HG02852 (cell line): ENCODE measurements around the gene CCDC47.

Experiments used
- ATAC-seq: cut with Tn5 transposase; IDR thresholded peaks from one replicate; pipeline ENCODE4 v1.9.1; 2021; ENCODE audit warnings: mild to moderate bottlenecking, moderate library complexity; ENCODE audit not compliant: unreplicated experiment

The CCDC47 gene

DNA sequence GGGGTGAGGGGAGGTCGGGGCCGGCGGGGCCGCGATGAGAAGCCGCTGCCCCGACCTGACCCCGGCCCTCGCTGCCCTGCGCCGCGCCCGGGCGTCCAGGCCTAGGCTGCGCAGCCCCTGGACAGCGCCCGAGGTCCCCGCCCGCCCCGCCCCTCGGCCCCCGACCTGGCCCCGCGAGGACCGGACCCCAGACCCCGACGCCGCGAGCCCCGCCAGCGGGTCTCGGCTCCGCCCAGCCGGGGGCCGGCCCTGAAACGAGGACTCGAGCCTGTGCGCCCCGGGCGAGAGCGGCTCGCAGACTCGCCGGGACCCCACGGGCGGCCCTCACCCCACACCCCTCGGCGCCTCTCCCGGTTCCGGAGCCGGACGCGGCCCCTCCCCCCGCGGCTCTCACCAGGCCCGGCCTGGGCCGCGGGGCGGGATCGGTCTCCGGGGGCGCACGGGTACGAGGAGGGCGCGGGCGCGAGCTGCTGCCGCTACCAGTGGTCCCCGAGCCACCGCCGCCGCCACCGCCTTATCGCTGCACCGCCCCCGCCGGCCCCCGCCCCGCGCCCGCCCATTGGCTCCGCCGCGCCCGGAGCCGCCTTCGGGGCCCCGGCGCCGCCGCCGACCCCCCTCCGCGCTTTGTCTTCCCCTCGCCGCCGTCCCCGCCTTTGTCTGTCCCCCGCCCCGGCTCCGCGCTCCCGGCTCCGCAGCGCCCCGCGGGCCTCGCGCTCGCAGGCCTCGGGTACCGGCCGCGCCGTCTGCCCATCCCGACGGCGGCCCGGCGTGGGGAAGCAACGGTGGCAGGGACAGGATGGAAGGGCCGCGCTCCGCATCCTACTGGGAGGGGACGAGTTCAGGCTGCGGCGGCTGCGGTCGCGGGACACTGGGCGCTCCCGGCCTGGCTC is 73.5 kb downstream of the CCDC47 start, which contains the start of gene LIMD2:
Gene LIMD2 (minus strand): TSS at position 488 of the 890 bp plus-strand sequence. CDS start 827 bp downstream, outside the sequence.
- peak; percentile 25 for ATAC-seq

DNA sequence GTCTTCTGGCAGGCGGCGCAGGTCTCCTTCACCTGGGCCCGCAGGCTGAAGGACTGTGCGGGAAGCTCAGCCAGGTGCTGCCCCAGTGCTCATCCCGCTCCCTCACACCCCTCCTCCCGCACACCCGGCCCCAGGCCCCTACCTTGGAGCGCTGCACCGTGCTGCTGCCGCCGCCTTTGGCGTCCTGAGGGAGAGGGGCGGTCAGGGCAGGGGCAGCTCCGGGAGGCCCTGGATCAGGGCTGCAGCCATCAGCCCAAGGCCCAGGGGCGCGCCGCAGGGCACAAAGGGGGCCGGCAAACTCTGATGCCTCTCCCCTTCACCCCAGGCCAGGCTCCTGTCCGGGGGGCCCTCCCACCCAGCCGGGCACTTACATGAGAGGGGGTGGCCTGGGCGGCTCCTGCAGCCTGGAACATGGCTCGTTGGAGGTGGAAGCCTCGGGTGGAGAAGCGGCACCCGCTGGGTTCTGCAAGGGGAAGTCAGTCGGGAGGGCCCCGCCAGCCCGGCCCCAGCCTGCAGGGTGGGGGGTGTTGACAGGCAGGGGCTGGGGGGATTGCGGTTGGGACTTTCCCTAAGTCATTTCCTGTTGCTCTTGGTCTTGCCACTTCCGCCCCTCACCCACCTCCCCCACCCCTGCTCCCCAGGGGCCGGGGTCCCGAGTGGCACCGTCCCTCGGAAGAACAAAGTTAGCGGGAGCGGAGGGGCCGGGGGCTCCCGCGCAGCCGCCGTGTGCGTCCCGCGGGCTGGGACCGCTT is 74.3 kb downstream of the CCDC47 start:
- peak; percentile 29 for ATAC-seq

DNA sequence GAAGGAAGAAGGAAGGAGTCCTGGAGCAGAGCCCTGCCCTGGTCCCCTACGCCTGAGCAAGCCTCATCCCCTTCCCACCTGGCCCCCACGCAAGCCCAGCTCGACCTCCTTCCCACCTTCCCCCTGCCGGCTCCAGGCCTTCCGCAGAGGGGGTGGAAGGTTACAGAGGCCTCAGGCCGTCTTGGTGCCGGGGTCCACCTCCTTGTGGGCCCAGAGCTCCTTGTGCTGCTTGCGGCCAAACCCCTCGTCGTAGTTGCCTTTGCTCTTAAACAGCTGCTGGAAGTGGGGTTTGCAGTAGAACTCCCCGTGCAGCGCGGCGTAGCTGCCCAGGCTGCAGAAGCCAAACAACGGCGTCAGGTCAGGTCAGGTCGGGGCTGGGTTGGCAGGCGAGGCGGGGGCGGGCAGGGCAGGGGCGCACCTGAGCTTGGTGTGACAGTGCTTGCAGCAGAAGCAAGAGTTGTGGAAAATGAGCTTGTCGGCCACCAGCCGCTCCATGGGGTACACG is 75.0 kb downstream of the CCDC47 start:
- ATAC-seq = no peak

DNA sequence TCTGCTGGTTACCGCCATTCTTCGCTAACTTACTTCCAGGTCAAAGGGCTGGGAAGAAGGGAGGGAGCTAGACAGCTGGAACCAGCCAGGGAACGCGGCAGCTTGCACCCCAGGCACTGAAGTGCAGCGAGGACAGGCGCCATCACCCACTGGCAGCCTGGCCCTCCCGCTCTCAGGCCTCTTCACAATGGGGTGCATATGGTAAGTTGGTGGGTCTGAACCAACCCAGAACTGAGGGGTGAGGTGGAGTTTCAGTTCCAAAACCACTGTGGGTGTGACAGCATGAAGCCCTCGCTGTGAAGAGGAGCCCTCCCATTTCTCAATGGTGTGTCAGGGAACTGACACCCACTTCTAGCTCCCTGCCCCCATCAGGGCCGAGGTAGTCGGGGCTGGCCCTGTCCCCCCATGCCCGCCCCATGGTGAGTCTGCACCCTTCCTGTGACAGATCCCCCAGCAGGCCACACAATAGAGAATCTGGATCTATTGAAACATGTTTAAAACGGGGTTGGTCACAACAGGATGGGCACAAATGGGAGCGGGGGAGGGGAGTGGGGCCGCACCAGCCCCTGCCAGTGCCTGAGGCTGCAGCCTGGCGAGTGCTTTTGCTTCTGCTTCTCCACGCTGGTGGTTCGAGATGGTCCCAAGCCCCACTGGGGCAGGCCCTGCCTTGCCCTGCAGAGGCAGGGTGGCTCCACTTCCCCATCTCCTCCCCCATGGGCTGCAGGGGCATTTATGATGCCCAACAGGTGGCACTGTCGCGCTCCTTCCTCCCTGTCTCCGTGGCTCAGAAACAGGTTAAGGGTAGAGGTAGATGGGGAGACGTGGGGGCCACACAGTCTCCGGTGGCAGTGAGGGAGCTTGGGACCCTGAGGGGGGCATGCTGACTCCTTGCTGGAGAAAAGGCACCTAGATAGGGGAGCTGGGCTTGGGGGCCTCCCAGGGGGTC is 75.8 kb downstream of the CCDC47 start:
- peak; percentile 24 for ATAC-seq

DNA sequence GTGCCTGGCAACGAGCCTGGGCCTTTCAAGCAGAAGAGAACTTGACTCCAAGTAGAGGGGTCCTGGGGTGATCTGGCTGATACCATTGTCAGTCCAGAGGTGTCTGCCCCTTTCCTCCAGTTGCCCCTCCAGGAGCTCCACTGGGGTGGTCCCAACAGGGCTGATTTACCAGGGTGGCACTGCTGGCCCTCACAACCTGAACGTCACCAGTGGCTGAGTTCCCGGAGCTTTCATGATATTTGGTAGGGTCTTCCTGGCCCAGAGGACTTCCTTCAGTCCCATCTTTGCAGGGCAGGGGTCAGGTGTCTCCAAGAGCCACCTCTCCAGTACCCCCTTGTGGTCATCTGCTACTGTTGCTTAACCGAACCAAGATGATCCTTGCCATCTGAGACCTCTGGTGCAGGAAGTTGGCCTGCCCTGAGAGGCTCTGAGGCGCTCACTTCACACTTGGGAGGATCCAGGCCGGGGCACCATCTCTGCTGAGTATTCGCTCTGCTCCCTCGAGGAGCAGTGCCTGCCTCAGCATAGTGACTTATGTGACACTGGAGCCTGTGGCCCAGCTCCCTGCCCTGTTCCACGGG is 76.9 kb downstream of the CCDC47 start:
- ATAC-seq = no peak

DNA sequence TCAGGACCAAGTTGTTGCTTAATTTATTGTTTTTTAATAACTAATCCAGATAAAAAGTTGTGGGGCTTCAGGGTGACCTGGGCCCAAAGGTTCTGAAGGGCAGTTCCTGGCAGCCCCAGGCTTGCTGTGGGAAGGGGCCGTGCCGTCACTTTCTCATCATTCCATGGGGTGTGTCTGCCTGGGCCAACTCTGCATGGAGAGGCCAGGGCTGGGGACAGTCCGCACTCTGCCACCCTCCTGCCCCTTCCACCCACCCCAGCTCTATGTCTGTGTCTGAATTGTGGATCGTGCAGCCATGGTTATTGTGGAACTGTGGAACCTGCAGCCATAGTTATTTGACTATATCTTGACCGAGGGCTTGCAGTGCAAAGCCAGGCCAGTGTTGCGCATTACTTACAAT is 77.5 kb downstream of the CCDC47 start:
- no peak for ATAC-seq
